ENCODE data around the gene OR8G1. TPM values are rescaled to one million over a fixed set of nuclear protein-coding genes. Genes with fewer than 3 reads are reported as not detected.

Gene OR8G1
- total and polyA plus RNA-seq, 10 of the 15 experiments (the other 5 are each of a cell fraction or from before 2014, with no cell fraction given) = not detected

- ChIA-PET POLR2A (no interaction called here), SMC1A (ENCODE audit: uncharacterized antibody, unreplicated experiment) (no interaction called here), CTCF (no interaction called here), RAD21 (ENCODE audit: unreplicated experiment) (no interaction called here)
- no peaks in the 10 kb centered on the region for H3K4me1 ChIP-seq (ENCODE audit: control insufficient read depth, insufficient read depth, low read length)
- TF ChIP-seq SIN3A (IDR thresholded peaks at IDR 0.05; ENCODE audit: low read depth, low read length) (no peak), MTA2 (IDR thresholded peaks at IDR 0.05; ENCODE audit: low read depth) (no peak), SMAD1 (IDR thresholded peaks at IDR 0.05; ENCODE audit: low read depth, partially characterized antibody) (no peak), JUND (IDR thresholded peaks at IDR 0.05; ENCODE audit: low read depth, low read length) (no peak), CBX3 (IDR thresholded peaks at IDR 0.05; ENCODE audit: borderline replicate concordance, low read depth) (no peak)
- no peak for ATAC-seq
- H2AFZ ChIP-seq (ENCODE audit: control insufficient read depth, low read depth, low read length) = no peak overlapping the region
- H3K9ac ChIP-seq (ENCODE audit: control insufficient read depth, insufficient read depth, low read length) = no peak overlapping the region
- no peak overlapping the region for H3K4me3 ChIP-seq
- in situ Hi-C loops (cut with MboI) = no loop called here
- no peak for DNase-seq (ENCODE audit: low read depth, low spot score)
- no peak overlapping the region for H3K27ac ChIP-seq (ENCODE audit: control insufficient read depth, insufficient read depth)
- WGBS (ENCODE audit: insufficient coverage, insufficient replicate concordance, low lambda C conversion rate, missing lambda C conversion rate) = 31% methylated on average over 5 of the region's 5 CpGs
- H4K20me1 ChIP-seq (ENCODE audit: control insufficient read depth, insufficient read depth) = no peaks in the 10 kb centered on the region
- no peaks in the 10 kb centered on the region for H3K9me3 ChIP-seq (replicated peaks; ENCODE audit: control insufficient read depth, insufficient read depth, low read length)
- FAIRE-seq = no peak
- no peak overlapping the region for H3K4me2 ChIP-seq (ENCODE audit: control insufficient read depth, insufficient read depth)
- no peaks in the 10 kb centered on the region; a peak in 1 of 4 replicates for H3K27me3 ChIP-seq (replicated peaks in 1 of 2; ENCODE audit: control insufficient read depth in 2 of 2, insufficient read depth in 2 of 2, low read length in 1 of 2)
- no peaks in the 10 kb centered on the region for H3K36me3 ChIP-seq (ENCODE audit: control insufficient read depth in 2 of 2, insufficient read depth in 2 of 2, low read length in 1 of 2)
- intact Hi-C loops (cut with micrococcal nuclease; ENCODE audit: unreplicated experiment) = no loop called here
- H3K79me2 ChIP-seq (ENCODE audit: control insufficient read depth, insufficient read depth, low read length) = no peaks in the 10 kb centered on the region
- no TSS peak for BruUV-seq (replicated peaks)
These were observed 36.9 kb upstream of the OR8G1 start for GRCh38 chr11:124204008-124204407.

GRCh38 chr11:124207102-124207792 is 33.6 kb upstream of the OR8G1 start:
- Histone ChIP-seq H3K36me3 (ENCODE audit: control insufficient read depth in 2 of 2, insufficient read depth in 2 of 2, low read length in 1 of 2) (no peaks in the 10 kb centered on the region), H3K4me3 (no peak overlapping the region), H4K20me1 (ENCODE audit: control insufficient read depth, insufficient read depth) (no peaks in the 10 kb centered on the region), H3K4me1 (ENCODE audit: control insufficient read depth, insufficient read depth, low read length) (no peaks in the 10 kb centered on the region), H3K27me3 (replicated peaks in 1 of 2; ENCODE audit: control insufficient read depth in 2 of 2, insufficient read depth in 2 of 2, low read length in 1 of 2) (no peaks in the 10 kb centered on the region; a peak in 1 of 4 replicates), H3K79me2 (ENCODE audit: control insufficient read depth, insufficient read depth, low read length) (no peaks in the 10 kb centered on the region), H3K9ac (ENCODE audit: control insufficient read depth, insufficient read depth, low read length) (no peak overlapping the region), H3K27ac (ENCODE audit: control insufficient read depth, insufficient read depth) (no peak overlapping the region), H2AFZ (ENCODE audit: control insufficient read depth, low read depth, low read length) (no peak overlapping the region), H3K4me2 (ENCODE audit: control insufficient read depth, insufficient read depth) (no peak overlapping the region), H3K9me3 (replicated peaks; ENCODE audit: control insufficient read depth, insufficient read depth, low read length) (no peaks in the 10 kb centered on the region)
- ChIA-PET POLR2A (no interaction called here), CTCF (no interaction called here), SMC1A (ENCODE audit: uncharacterized antibody, unreplicated experiment) (no interaction called here), RAD21 (ENCODE audit: unreplicated experiment) (no interaction called here)
- BruUV-seq (replicated peaks) = no TSS peak
- intact Hi-C loops (cut with micrococcal nuclease; ENCODE audit: unreplicated experiment) (no loop called here), in situ Hi-C loops (cut with MboI) (no loop called here)
- FAIRE-seq = no peak
- DNase-seq (ENCODE audit: low read depth, low spot score) = no peak
- 10% methylated on average over 6 of the region's 6 CpGs for WGBS (ENCODE audit: insufficient coverage, insufficient replicate concordance, low lambda C conversion rate, missing lambda C conversion rate)
- ATAC-seq = no peak
- TF ChIP-seq ZNF384 (IDR thresholded peaks at IDR 0.05; ENCODE audit: borderline replicate concordance, low read depth, low read length) = no peak
- TF ChIP-seq MAX (IDR thresholded peaks at IDR 0.05; ENCODE audit: low read depth, low read length) = no peak
- TF ChIP-seq E2F4 (IDR thresholded peaks at IDR 0.05; ENCODE audit: low read depth, low read length) = no peak
- no peak for TF ChIP-seq ESRRA (IDR thresholded peaks at IDR 0.05; ENCODE audit: low read length)
- no peak for TF ChIP-seq CHD1 (IDR thresholded peaks at IDR 0.05; ENCODE audit: low read depth, low read length)
- TF ChIP-seq FOXK2 (IDR thresholded peaks at IDR 0.05) = no peak
- TF ChIP-seq YY1 (IDR thresholded peaks at IDR 0.05; ENCODE audit: low read depth, low read length) = no peak
- no peak for TF ChIP-seq SREBF1 (IDR thresholded peaks at IDR 0.05; ENCODE audit: low read length)
- no peak for TF ChIP-seq CEBPZ (IDR thresholded peaks at IDR 0.05; ENCODE audit: low read depth, low read length)
